PFSK-1 (cell line): ENCODE data around the gene MGAT1.

Experiments
- FOXP2 ChIP-seq: optimal IDR thresholded peaks from 2 replicates; pipeline ENCODE3; 2011; ENCODE audit warnings: borderline replicate concordance, control low read depth, inconsistent platforms; ENCODE audit not compliant: insufficient read depth; ENCODE audit errors: extremely low read length, extremely low read depth
- POLR2AphosphoS5 ChIP-seq: IDR thresholded peaks from 2 replicates; pipeline ENCODE4 v1.6.1; 2012; ENCODE audit warnings: low read depth, mild to moderate bottlenecking, control low read depth, low read length, moderate library complexity
- REST ChIP-seq, 2 experiments: IDR thresholded peaks; 2 replicates each; pipeline versions ENCODE4 v1.6.1 to v1.8.0; 2011 to 2012; ENCODE audit warnings: low read depth in 2 of 2, low read length in 2 of 2, control low read depth in 1 of 2, inconsistent platforms in 1 of 2, mild to moderate bottlenecking in 1 of 2, moderate library complexity in 1 of 2; ENCODE audit not compliant: insufficient read depth in 1 of 2
- SIN3A ChIP-seq: IDR thresholded peaks from 2 replicates; pipeline ENCODE4 v1.6.1; 2012; ENCODE audit warnings: mild to moderate bottlenecking, low read length, moderate library complexity, borderline replicate concordance; ENCODE audit not compliant: insufficient read depth
- TAF1 ChIP-seq: IDR thresholded peaks from 2 replicates; pipeline ENCODE4 v1.6.1; 2012; ENCODE audit warnings: low read length, control low read depth, borderline replicate concordance; ENCODE audit not compliant: insufficient read depth

MGAT1 gene

GRCh38 chr5:180830253-180831138 lies 27.9 kb upstream of the MGAT1 start:
- TF ChIP-seq REST (IDR thresholded peaks at IDR 0.05; ENCODE audit: insufficient read depth in 1 of 2, low read depth in 2 of 2, low read length in 2 of 2) = no peak
- no peak for TF ChIP-seq POLR2AphosphoS5
- TF ChIP-seq TAF1 = no peak
- no peak for TF ChIP-seq SIN3A

- TF ChIP-seq TAF1 (no peak), SIN3A (no peak), POLR2AphosphoS5 (no peak), REST (IDR thresholded peaks at IDR 0.05; ENCODE audit: insufficient read depth in 1 of 2, low read depth in 2 of 2, low read length in 2 of 2) (no peak), FOXP2 (no peak)
Measured at GRCh38 chr5:180829726-180830125, 27.1 kb upstream of the MGAT1 start.

- TF ChIP-seq REST (IDR thresholded peaks at IDR 0.05; ENCODE audit: insufficient read depth in 1 of 2, low read depth in 2 of 2, low read length in 2 of 2) (no peak), SIN3A (no peak), POLR2AphosphoS5 (no peak), FOXP2 (no peak), TAF1 (no peak)
Measured at GRCh38 chr5:180825768-180826525, 23.3 kb upstream of the MGAT1 start.

- TF ChIP-seq TAF1 (no peak), POLR2AphosphoS5 (no peak), FOXP2 (no peak), SIN3A (no peak), REST (IDR thresholded peaks at IDR 0.05; ENCODE audit: insufficient read depth in 1 of 2, low read depth in 2 of 2, low read length in 2 of 2) (no peak)
Measured at GRCh38 chr5:180824630-180825476, 22.2 kb upstream of the MGAT1 start.
